Measurements from ENCODE around the gene SP2.

Gene SP2

DNA sequence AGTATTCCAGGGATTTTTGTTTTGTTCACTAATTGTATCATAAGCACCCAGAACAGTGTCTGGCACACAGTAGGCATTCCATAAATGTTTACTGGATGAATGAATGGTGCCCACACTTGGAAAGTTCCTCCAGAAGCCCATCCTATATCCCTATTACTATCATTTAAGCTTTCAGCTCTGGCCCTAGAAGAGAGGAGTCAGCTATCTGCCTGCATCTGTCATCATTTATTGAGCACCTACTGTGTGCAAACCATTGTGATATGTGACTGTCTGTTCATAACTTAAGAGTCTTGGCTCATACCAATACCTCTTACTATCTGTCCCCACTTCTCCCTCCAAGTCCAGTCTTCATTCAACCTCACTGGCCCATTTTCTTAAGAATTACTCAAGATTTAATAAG lies 25.0 kb upstream of the SP2 start:
- DNase-seq: no peak

DNA sequence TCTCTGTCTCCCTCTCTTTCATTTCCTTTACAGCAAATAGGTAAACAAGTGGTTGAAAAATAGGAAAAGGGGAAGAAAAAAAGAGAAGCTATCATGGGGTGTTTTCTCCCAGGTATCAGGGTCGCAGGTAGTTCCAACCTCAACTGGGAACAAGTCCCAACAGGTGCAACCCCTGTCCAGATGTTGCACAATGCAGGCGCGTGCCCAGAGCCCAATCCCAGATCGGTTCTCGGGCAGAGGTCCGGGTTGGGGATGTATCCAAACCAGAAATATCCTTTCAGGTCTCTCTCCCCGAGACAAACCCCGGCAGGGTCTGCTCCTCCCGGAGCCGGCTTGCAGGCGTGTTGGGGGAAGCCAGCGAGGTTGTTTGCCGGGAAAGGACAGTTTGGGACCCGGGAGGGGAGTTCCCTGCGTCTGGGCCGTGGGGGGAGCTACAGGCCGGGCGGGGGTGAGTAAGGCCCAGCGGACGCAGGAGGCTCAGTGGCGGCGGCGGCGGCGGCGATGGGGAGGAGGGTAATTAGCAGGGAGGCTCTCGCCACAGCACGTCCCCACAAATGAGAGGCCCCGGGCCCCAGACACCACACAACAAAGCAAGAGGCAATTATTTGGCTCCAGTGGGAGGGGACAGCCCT lies 23.9 kb upstream of the SP2 start:
- DNase-seq: no peak

- DNase-seq: no peak
Measured at GRCh38 chr17:47872651-47873161, 23.3 kb upstream of the SP2 start.

DNA sequence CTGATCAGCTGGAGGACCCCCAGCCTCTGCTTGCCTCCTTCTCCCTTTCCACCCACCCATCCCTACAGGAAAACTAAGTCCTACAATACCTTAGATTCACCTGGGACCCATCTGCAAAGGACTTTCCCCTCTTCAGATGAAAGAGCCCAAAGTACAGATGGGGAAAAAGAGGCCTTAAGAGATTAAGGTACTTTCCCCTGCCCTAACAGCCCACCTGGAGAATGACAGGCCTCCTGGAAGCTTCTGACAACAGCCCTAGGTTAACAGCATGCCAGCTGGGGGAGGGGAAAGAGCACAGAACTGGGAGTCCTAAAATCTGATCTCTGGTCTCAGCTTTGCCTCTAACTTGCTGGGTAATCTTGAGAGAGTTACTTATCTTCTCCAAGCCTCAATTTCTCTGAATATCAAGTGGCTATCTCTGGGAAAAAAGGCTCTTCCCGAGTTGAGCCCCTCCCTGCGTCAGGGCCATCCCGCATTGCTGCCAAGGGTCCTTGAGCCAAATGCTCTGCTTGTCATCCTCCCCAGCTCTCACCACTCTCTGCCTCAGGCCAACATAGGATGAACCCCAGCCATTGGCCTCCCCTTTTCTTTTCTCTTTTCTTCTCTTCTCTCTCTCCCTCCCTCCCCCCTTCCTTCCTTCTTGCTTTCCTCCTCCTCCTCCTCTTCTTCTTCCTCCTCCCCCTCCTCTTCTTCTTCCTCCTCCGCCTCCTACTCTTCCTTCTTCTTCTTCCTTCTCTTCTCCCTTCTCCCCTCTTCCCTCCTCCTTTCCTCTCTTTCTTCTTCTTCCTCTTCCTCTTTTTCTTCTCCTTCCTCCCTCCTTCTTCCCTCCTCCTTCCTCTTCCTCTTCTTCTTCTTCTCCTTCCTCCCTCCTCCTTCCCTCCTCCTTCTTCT lies 22.6 kb upstream of the SP2 start:
- DNase-seq: no peak

DNA sequence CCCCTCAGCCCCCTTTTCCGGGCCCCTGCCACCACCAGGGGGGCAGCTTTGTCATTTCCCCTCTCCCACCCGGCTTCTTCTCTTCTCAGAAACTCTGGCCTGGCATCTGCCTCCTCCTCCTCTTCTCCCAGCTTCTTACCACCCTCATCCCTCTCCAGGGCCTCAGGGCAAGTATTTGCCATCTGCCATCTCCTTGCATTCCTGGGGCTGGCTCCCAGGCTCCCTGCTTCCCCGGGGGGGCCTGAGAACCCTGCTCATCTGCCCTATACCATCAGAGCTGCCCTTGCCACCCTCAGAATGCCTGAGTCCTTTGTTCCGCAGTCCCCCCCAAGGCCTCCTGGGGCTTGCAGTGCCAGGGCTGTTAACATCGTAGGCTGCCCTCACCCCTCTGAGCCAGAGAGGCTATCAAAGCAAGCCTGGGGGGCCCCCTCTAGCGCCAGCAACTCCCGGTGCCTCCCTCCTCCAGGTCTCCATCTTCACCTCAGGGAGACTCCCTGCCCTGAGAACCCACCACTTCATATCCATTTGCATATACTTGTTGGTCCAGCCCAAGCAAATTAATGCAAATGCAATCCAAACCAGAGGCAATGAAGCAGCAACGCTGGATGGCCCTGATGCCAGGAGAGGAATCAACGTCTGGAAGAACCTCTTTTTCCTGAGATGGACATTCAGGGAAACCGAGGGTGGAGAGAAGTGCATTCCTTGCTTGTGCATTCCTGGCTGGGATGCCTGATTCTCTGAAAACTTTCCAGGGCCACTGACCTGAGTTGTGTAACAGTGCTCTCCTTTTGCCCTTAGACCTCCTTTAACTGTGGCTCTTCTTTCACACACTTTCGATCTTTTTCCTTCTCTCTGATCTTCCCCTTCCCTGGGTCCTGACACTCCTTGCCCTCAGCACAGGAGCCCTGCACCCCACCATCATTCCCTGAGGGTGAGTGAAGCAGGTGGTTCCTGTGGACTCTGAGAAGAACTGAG lies 20.7 kb upstream of the SP2 start:
- DNase-seq: peak; percentile 19

DNA sequence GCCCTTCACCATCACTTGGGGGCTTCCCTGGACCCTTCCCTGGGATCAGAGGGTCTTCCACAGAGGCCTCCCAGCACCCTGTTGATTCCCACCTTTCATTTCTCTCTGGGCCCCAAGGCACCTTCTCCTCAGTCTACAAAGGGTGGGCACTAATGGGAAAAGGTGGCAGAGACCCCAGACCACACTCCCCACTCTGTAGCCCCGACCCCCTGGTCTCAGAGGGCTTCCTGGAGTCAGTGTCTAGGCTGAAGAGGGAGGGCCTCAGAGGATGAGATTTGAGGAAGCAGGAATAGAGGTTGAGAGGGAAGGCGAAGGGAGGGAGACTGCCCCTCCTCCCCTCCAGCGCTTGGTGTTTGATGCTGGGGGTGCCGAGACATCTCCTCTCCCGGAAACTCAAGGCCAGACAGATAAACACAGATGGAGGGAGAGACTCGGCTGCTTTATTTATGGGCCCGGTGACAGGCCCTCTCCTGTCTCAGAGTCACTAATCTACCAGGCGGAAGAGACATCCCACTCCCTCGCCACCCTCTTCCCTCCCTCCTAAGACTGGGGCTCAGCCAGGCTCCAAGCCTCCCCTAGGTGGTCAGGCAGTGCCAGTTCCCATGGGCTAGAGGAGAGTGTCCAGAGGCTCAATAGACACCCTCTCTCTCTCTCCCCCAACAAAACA lies 18.5 kb upstream of the SP2 start:
- DNase-seq: no peak

DNA sequence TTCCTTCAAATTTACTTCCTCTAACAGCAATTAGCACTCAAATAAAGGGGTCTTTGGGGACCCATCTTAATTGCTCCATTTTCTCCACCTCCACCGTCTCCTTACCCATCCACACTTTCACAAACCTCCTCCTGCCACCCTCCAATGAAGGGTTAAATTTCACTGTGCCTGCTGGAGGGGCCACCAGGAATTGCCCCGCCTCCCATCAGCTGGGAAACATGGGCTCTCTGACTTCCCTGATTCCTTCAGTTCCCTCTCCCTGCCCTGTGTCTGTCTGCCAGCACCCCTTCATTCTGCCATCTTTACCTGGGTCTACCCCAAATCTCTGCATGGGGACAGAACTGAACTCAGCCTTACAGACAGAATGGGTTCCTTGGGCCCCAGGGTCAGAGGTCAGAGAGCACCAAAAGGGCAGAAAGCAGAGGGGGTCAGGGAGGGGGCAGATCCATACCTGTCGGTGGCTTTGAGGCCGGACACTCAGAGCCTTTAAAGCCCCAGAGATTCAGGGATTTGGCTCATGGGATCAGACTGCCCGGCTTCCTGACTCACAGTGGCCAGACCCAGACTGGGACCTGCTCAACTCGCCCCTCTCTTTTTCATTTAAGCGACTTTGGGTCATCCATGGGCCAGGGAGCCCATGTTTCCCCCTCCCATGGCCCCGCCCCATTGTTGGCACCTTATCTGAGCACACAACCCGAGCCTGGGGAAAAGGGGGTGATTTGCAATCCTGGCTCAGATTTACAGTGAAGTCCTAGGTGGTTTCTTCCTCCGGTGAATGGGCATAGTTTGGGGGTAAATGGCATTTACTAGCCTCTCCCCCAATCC lies 17.6 kb upstream of the SP2 start:
- DNase-seq: no peak

- DNase-seq: no peak
Measured at GRCh38 chr17:47879028-47879585, 16.9 kb upstream of the SP2 start.

DNA sequence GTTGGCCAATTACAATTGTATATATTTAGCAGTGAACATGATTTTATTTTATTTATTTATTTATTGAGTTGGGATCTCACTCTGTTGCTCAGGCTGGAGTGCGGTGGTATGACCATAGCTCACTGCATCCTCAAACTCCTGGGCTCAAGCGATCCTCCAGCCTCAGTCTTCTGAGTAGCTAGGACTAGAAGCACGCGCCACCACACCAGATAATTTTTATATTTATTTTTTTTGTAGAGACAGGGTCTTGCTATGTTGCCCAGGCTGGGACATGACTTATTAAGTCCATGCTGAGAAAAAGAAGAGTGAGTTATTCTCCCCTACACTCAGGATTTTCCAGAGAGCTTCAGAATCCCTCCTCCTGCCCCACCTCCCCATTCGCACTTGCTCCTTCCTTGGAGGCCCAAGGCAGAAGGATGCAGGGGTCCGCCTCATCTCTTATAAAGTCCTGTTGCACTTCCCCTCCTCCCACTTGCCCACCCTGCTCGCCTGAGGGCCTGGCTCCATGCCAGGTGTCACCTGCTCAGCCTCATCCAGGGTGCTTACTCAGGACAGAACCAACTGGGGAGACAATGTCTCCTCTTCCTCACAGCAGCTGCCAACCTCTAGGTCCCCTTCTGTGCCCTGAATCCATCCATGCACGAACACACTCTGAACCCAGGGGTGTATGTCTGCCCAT lies 16.1 kb upstream of the SP2 start:
- DNase-seq: no peak

DNA sequence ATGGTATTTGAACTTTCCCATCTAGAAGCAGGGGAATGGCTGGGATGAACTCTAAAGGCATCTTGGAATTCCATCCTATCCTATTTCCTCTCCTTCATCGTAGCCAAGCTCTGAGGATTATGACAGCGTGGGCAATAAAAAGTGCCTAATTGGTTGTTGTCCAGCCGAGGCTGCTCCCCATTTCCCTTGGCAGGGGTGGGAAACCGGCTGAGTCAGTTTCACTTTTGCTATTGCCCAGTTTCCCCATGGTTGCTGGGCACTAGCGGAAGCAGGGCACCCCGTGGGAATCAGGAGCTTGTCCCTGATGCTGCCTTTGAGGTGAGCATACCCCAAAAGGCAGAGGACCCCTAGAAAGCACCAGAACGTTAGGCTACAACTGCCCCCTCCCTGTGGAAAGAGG lies 13.8 kb upstream of the SP2 start:
- no peak for DNase-seq

GRCh38 chr17:47882695-47883588 lies 13.1 kb upstream of the SP2 start:
- no peak for DNase-seq

DNA sequence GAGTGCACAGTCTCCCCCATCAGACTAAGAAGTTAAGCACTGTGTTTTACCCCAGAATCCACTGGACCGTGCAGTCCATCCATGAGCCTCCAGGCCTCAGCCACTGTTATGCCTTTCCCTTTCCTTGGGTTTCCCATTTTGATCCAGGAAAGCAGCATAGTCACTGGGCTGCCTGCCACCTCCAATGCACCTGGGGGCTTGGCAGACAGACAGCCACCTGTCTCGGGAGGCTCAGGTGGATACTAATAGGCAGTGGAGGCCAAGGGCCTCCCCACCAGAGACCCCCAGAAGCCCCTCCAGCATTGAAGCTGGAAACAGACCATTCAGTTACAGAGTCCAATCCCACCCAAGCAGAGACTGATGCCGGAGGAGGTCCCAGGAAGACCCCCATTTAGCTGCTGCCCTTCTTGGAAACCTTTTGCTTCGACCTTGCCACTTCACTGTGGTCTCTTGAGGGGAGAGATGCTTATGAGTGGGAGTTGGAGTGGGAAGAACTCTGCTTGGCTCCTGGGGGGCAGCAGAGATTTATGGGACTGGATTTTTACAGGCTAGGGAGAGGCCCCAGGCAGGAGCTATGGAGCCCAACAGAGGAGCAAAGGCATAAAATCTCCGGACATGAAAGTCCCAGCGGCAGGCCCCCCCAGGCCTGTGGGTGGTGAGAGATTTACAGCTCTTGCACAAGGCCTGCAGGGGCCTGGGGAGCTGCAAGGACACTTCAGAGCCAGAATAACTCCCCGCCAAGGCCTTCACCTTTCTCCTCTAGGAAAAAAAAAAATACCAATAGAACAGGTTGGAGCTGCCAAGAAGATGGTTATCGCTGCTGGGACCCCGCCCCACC lies 12.2 kb upstream of the SP2 start:
- DNase-seq: peak; percentile 89

DNA sequence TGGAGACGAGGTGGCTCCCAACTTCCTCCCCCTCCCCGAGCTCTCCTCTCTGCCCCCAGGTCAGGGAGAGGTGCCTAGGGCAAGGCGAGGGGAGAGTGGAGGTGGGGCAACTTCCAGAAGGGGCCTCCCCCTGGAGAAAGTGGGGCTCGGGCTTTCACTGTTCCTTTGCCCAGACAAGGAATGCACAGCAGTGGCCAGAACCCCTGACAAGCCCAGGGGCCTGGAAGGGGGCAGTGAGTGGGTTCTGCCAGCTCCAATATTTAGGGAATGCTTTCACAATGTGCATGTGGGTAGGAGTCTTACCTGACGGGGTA lies 11.7 kb upstream of the SP2 start:
- no peak for DNase-seq

GRCh38 chr17:47884905-47885730 lies 10.9 kb upstream of the SP2 start:
- DNase-seq: peak; percentile 65

- DNase-seq: peak; percentile 8
Measured at GRCh38 chr17:47888293-47888692, 7.7 kb upstream of the SP2 start.

DNA sequence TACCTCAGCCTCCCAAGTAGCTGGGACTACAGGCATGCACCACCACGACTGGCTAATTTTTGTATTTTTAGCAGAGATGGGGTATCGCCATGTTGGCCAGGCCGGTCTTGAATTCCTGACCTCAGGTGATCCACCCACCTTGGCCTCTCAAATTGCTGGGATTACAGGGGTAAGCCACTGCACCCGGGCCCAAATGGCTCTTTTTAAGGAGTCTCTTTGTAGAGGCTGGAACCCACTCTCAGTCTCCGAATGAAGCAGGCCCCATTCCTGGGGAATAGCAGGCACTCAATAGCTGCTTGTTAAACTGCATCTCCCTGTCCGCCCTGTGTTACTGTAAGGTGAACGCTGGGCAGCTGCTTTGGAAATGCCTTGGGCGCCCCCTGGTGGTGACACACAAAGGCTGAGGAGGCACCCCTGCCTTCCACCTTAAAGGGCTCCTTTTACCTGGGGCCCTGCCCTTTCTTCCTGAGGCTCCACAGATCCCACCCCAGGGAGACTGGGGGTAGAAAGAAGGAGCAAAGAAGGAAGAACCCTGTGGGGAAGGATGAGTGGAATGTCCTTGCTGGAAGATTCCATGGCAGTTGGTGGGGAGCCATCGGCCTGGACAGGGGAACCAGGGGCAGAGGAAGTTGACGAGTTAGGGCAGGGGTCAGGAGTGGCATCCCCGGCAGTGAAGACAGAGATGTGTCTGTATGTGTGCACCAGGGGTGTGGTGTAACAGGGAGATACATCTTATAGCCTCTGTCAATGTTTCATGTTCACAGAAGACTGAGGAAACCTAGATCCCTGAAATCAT lies 6.1 kb upstream of the SP2 start:
- peak; percentile 73 for DNase-seq

DNA sequence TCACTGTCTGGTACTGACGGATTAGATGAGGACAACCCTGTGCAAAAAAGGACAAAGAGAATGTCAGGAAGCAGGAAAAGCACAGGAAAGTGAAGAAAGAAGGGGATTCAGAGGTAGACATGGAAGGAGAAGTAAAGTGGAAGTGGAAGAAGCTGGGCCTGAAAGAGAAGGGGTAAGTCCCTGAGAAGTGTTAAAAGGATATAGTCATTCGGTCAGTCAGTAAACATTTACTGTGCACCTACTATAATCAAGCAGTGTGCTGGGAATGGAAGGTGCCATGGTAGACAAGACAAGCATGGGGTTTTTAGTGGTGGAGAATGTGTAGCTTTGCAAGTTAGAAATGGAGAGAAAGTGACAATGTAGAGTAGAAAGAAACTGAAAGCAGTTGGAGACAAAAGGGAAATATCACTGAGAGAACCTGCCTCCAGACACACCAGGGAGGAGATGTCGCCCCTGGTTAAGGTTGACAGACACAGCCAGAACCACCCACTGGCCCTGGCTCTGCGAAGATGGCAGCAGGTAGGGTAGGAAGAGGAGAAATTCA lies 4.4 kb upstream of the SP2 start:
- DNase-seq: no peak
